GM21619 (cell line): ENCODE measurements around the gene CELSR1.

ENCODE experiments used
- ATAC-seq: cut with Tn5 transposase; IDR thresholded peaks from one replicate; pipeline ENCODE4 v1.9.1; 2021; ENCODE audit not compliant: unreplicated experiment

The CELSR1 gene

GRCh38 chr22:46354176-46354992 lies 183.0 kb downstream of the CELSR1 start:
- ATAC-seq: no peak

GRCh38 chr22:46353483-46354105 lies 183.8 kb downstream of the CELSR1 start:
- ATAC-seq: no peak

GRCh38 chr22:46352691-46353386 lies 184.6 kb downstream of the CELSR1 start:
- ATAC-seq: no peak

- ATAC-seq: no peak
These were observed 185.1 kb downstream of the CELSR1 start for GRCh38 chr22:46352276-46352675.

- ATAC-seq: no peak
These were observed 185.7 kb downstream of the CELSR1 start for GRCh38 chr22:46351767-46352166.

- ATAC-seq: no peak
These were observed 186.2 kb downstream of the CELSR1 start for GRCh38 chr22:46351131-46351735.

GRCh38 chr22:46350646-46351045 lies 186.8 kb downstream of the CELSR1 start:
- no peak for ATAC-seq

GRCh38 chr22:46350121-46350520 lies 187.3 kb downstream of the CELSR1 start:
- ATAC-seq: no peak

GRCh38 chr22:46349681-46350080 lies 187.7 kb downstream of the CELSR1 start:
- no peak for ATAC-seq

GRCh38 chr22:46349238-46349637 lies 188.2 kb downstream of the CELSR1 start:
- ATAC-seq: no peak

- no peak for ATAC-seq
These were observed 189.2 kb downstream of the CELSR1 start for GRCh38 chr22:46348099-46348695.

GRCh38 chr22:46347646-46348045 lies 189.8 kb downstream of the CELSR1 start:
- no peak for ATAC-seq

- ATAC-seq: no peak
These were observed 190.6 kb downstream of the CELSR1 start for GRCh38 chr22:46346680-46347405.

- ATAC-seq: no peak
These were observed 196.7 kb downstream of the CELSR1 start for GRCh38 chr22:46340676-46341075.

- no peak for ATAC-seq
These were observed 197.5 kb downstream of the CELSR1 start for GRCh38 chr22:46339956-46340355.

- ATAC-seq: no peak
These were observed 198.8 kb downstream of the CELSR1 start for GRCh38 chr22:46338636-46339035.

- no peak for ATAC-seq
These were observed 199.6 kb downstream of the CELSR1 start for GRCh38 chr22:46337870-46338269.

GRCh38 chr22:46336119-46337078 lies 201.0 kb downstream of the CELSR1 start:
- peak; percentile 13 for ATAC-seq
